H1 (cell line): Measurements from ENCODE around the gene PRDM10. TPM values are rescaled to one million over a fixed set of nuclear protein-coding genes. Genes with fewer than 3 reads are reported as not detected.

Experiments
- KDM4A ChIP-seq: IDR thresholded peaks from one replicate; pipeline ENCODE4 v1.7.1; 2012; ENCODE audit warnings: low read depth, mild to moderate bottlenecking, moderate library complexity, low read length, inconsistent platforms; ENCODE audit not compliant: severe bottlenecking
- SIRT6 ChIP-seq: IDR thresholded peaks from one replicate; pipeline ENCODE4 v1.7.1; 2012; ENCODE audit warnings: low read length, inconsistent platforms
- polyA plus RNA-seq, 7 experiments: library from polyadenylated mRNA; depleted of rRNA in 3 of 7; stranded (reverse) in 5 of 7; unstranded in 2 of 7; fragments of >200 nt in 5 of 7; fragments of 200-250 nt in 2 of 7; gene quantifications; 1 replicate in 5 of 7; 2 replicates in 1 of 7; 4 replicates in 1 of 7; pipeline versions ENCODE4 v1.2.1 to v1.2.3, GENCODE V29; 2011 to 2013; ENCODE audit warnings: missing spikeins in 2 of 7, mixed read lengths in 2 of 7
- total RNA-seq: library from RNA; stranded (reverse); fragmentation: NEBNext Ultra II Directional; extraction: Animal tissue kit (Norgen Biotek cat#: 25700); gene quantifications from 2 replicates; pipeline ENCODE4 v1.2.1, GENCODE V29; 2021

The PRDM10 gene
- total and polyA plus RNA-seq, 2 of the 8 experiments (the other 6 are each of a cell fraction or from before 2014, with no cell fraction given), result 15.5 to 19.2 TPM

GRCh38 chr11:130006929-130007328 is 4.3 kb upstream of the PRDM10 start (continued):
- TF ChIP-seq KDM4A (no peak), SIRT6 (no peak)
- TF ChIP-seq, all 59 proteins: peak for 0
